H1 (cell line): ENCODE data around the gene HSH2D. TPM values are rescaled to one million over a fixed set of nuclear protein-coding genes. Genes with fewer than 3 reads are reported as not detected.

Experiments
- CTCF ChIA-PET: fragments of 300-600 bp; sonication (Branson Sonifier 250); formaldehyde crosslinking; loops from one replicate; lab custom pipeline; 2021; ENCODE audit not compliant: partially characterized antibody; lab: Charles Lee
- POLR2A ChIA-PET: fragments of 300-600 bp; sonication (Branson Sonifier 250); formaldehyde crosslinking; loops from one replicate; lab custom pipeline; 2021; ENCODE audit warnings: inconsistent platforms; ENCODE audit not compliant: partially characterized antibody; lab: Charles Lee
- DNase-seq, 2 experiments: peaks; one replicate each; pipeline versions ENCODE4 v3.0.0 to v3.0.0-alpha.2; 2010 to 2022; ENCODE audit warnings: low spot score in 2 of 2, low read depth in 1 of 2, mixed read lengths in 1 of 2
- FAIRE-seq: peaks from 2 replicates; lab custom pipeline; 2011; peaks lifted over from hg19 to GRCh38; lab: Jason Lieb, UNC
- H2AFZ ChIP-seq: 2 replicates; pipeline ENCODE4 v1.8.1; 2012; ENCODE audit warnings: low read length, inconsistent platforms
- H2AK5ac ChIP-seq: 2 replicates; pipeline ENCODE4 v1.6.1; 2013; ENCODE audit warnings: low read depth, low read length
- H2BK120ac ChIP-seq: replicated peaks from 2 replicates; pipeline ENCODE3; 2013; ENCODE audit warnings: low read depth, low read length, inconsistent platforms
- H2BK12ac ChIP-seq: 2 replicates; pipeline ENCODE4 v1.6.1; 2013; ENCODE audit warnings: low read depth, low read length
- H2BK15ac ChIP-seq: 2 replicates; pipeline ENCODE4 v1.6.1; 2013; ENCODE audit warnings: low read length
- H2BK20ac ChIP-seq: 2 replicates; pipeline ENCODE4 v1.6.1; 2013; ENCODE audit warnings: low read length
- H2BK5ac ChIP-seq: 2 replicates; pipeline ENCODE4 v1.6.1; 2013; ENCODE audit warnings: low read depth, low read length
- H3K14ac ChIP-seq: 2 replicates; pipeline ENCODE4 v1.6.1; 2013; ENCODE audit warnings: inconsistent platforms; ENCODE audit not compliant: insufficient read length
- H3K18ac ChIP-seq: 2 replicates; pipeline ENCODE4 v1.6.1; 2013; ENCODE audit warnings: low read length; ENCODE audit errors: extremely low read depth
- H3K23ac ChIP-seq: 2 replicates; pipeline ENCODE4 v1.6.1; 2013; ENCODE audit warnings: inconsistent platforms; ENCODE audit not compliant: insufficient read length
- H3K23me2 ChIP-seq: 2 replicates; pipeline ENCODE4 v1.6.1; 2013; ENCODE audit warnings: low read depth, low read length
- H3K27ac ChIP-seq: 2 replicates; pipeline ENCODE4 v1.6.1; 2011; ENCODE audit warnings: low read depth, low read length, inconsistent platforms
- H3K27me3 ChIP-seq, 4 experiments: replicated peaks in 1 of 4; 1 replicate in 1 of 4; 2 replicates in 3 of 4; pipeline versions ENCODE4 v1.6.1 to v1.8.1; 2011 to 2013; ENCODE audit warnings: low read length in 3 of 4, mild to moderate bottlenecking in 3 of 4, inconsistent platforms in 2 of 4, mixed read lengths in 2 of 4, moderate library complexity in 1 of 4; ENCODE audit not compliant: control insufficient read depth in 3 of 4, insufficient read depth in 3 of 4; ENCODE audit errors: extremely low read depth in 1 of 4
- H3K36me3 ChIP-seq, 4 experiments: 2 replicates each; pipeline versions ENCODE4 v1.6.1 to v1.8.1; 2011 to 2013; ENCODE audit warnings: mild to moderate bottlenecking in 4 of 4, low read length in 3 of 4, moderate library complexity in 2 of 4, control low read depth in 1 of 4, inconsistent platforms in 1 of 4; ENCODE audit not compliant: insufficient read depth in 4 of 4, control insufficient read depth in 2 of 4
- H3K4ac ChIP-seq: replicated peaks from 2 replicates; pipeline ENCODE3; 2013; ENCODE audit warnings: low read length, low read depth, mixed read lengths, inconsistent platforms; ENCODE audit not compliant: insufficient read length
- H3K4me1 ChIP-seq, 4 experiments: replicated peaks in 1 of 4; 1 replicate in 1 of 4; 2 replicates in 3 of 4; pipeline versions ENCODE4 v1.6.1 to v1.8.1; 2011 to 2013; ENCODE audit warnings: low read length in 3 of 4, inconsistent platforms in 2 of 4, mixed read lengths in 1 of 4; ENCODE audit not compliant: insufficient read depth in 4 of 4, control insufficient read depth in 3 of 4
- H3K4me2 ChIP-seq, 2 experiments: 2 replicates each; pipeline versions ENCODE4 v1.6.1 to v1.8.1; 2011 to 2013; ENCODE audit warnings: low read depth in 2 of 2, low read length in 2 of 2, control low read depth in 1 of 2, inconsistent platforms in 1 of 2, mild to moderate bottlenecking in 1 of 2; ENCODE audit not compliant: insufficient read depth in 1 of 2
- H3K4me3 ChIP-seq, 4 experiments: fragments of 200-600, 300-600 bp in 1 of 4; sonication (generic), shearing (Covaris generic), sonication (Bioruptor Twin) in 1 of 4; 2 replicates each; pipeline versions ENCODE4 v1.5.1 to v1.8.1; 2011 to 2016; ENCODE audit warnings: low read length in 4 of 4, low read depth in 3 of 4, control low read depth in 2 of 4, inconsistent platforms in 2 of 4, mild to moderate bottlenecking in 2 of 4, mixed read lengths in 1 of 4, moderate library complexity in 1 of 4; ENCODE audit not compliant: insufficient read depth in 2 of 4; ENCODE audit errors: extremely low read depth in 1 of 4
- H3K56ac ChIP-seq: replicated peaks from 2 replicates; pipeline ENCODE3; 2013; ENCODE audit warnings: low read depth, mild to moderate bottlenecking, mixed read lengths, low read length, inconsistent platforms; ENCODE audit not compliant: insufficient read length
- H3K79me1 ChIP-seq: 2 replicates; pipeline ENCODE4 v1.6.1; 2013; ENCODE audit warnings: low read depth, low read length, control low read depth
- H3K79me2 ChIP-seq, 2 experiments: 2 replicates each; pipeline versions ENCODE4 v1.6.1 to v1.8.1; 2012 to 2013; ENCODE audit warnings: low read length in 2 of 2, mild to moderate bottlenecking in 2 of 2, inconsistent platforms in 1 of 2; ENCODE audit not compliant: insufficient read depth in 2 of 2, control insufficient read depth in 1 of 2
- H3K9ac ChIP-seq, 4 experiments: replicated peaks in 1 of 4; 1 replicate in 1 of 4; 2 replicates in 3 of 4; pipeline versions ENCODE4 v1.6.1 to v1.8.1; 2011 to 2013; ENCODE audit warnings: low read depth in 3 of 4, low read length in 3 of 4, control low read depth in 2 of 4, mild to moderate bottlenecking in 2 of 4, moderate library complexity in 2 of 4, inconsistent platforms in 1 of 4; ENCODE audit errors: extremely low read depth in 1 of 4
- H3K9me3 ChIP-seq, 2 experiments: 2 replicates each; pipeline versions ENCODE4 v1.6.1 to v1.8.1; 2012 to 2013; ENCODE audit warnings: mild to moderate bottlenecking in 2 of 2, moderate library complexity in 2 of 2, control low read depth in 1 of 2, inconsistent platforms in 1 of 2, low read depth in 1 of 2, low read length in 1 of 2, mixed read lengths in 1 of 2; ENCODE audit not compliant: insufficient read depth in 2 of 2
- H4K20me1 ChIP-seq, 2 experiments: replicated peaks in 1 of 2; 2 replicates each; pipeline versions ENCODE3 to v1.8.1; 2011 to 2013; ENCODE audit warnings: inconsistent platforms in 2 of 2, low read length in 2 of 2, mild to moderate bottlenecking in 1 of 2; ENCODE audit not compliant: insufficient read depth in 2 of 2, control insufficient read depth in 1 of 2
- H4K5ac ChIP-seq: 2 replicates; pipeline ENCODE4 v1.6.1; 2013; ENCODE audit warnings: low read length, low read depth, mixed read lengths, inconsistent platforms; ENCODE audit not compliant: insufficient read length
- H4K8ac ChIP-seq: 2 replicates; pipeline ENCODE4 v1.8.0; 2013; ENCODE audit warnings: mild to moderate bottlenecking, moderate library complexity, low read length, inconsistent platforms; ENCODE audit not compliant: insufficient read depth; ENCODE audit errors: extremely low read depth
- H4K91ac ChIP-seq: replicated peaks from 2 replicates; pipeline ENCODE3; 2013; ENCODE audit warnings: low read length, mixed read lengths, inconsistent platforms; ENCODE audit not compliant: insufficient read length
- CTCF ChIP-seq, 3 experiments: IDR thresholded peaks; 1 replicate in 2 of 3; 2 replicates in 1 of 3; pipeline versions ENCODE4 v1.5.1 to v1.6.1; 2011; ENCODE audit warnings: low read length in 3 of 3, mild to moderate bottlenecking in 3 of 3, inconsistent platforms in 2 of 3, low read depth in 1 of 3, moderate library complexity in 1 of 3; ENCODE audit not compliant: insufficient read depth in 1 of 3; ENCODE audit errors: control extremely low read depth in 1 of 3
- PHF8 ChIP-seq: fragments of 200-600 bp; sonication (generic); conservative IDR thresholded peaks from 2 replicates; pipeline ENCODE4 v1.7.1; 2012; ENCODE audit warnings: low read depth, mild to moderate bottlenecking, inconsistent platforms, low read length, moderate library complexity
- POLR2AphosphoS5 ChIP-seq: IDR thresholded peaks from 2 replicates; pipeline ENCODE4 v1.6.1; 2011; ENCODE audit warnings: low read depth, low read length
- RAD21 ChIP-seq, 2 experiments: IDR thresholded peaks in 1 of 2; conservative IDR thresholded peaks in 1 of 2; 2 replicates each; pipeline ENCODE4 v1.6.1; 2011; ENCODE audit warnings: low read depth in 2 of 2, low read length in 2 of 2, improper control_type of control experiment in 1 of 2, inconsistent platforms in 1 of 2, mild to moderate bottlenecking in 1 of 2, moderate library complexity in 1 of 2
- RBBP5 ChIP-seq: IDR thresholded peaks from 2 replicates; pipeline ENCODE4 v1.7.1; 2012; ENCODE audit warnings: low read depth, mild to moderate bottlenecking, inconsistent platforms, low read length, moderate library complexity, borderline replicate concordance
- SAP30 ChIP-seq: fragments of 300-600 bp; sonication (generic); IDR thresholded peaks from 2 replicates; pipeline ENCODE4 v1.7.1; 2012; ENCODE audit warnings: low read length, moderate library complexity, mild to moderate bottlenecking, inconsistent platforms; ENCODE audit not compliant: insufficient read depth, insufficient replicate concordance
- WGBS, 2 experiments: shearing (Covaris generic) in 1 of 2; methylation state at CpG; one replicate each; pipeline versions ENCODE4 v1.1.6 to v1.1.7; 2013 to 2015; ENCODE audit warnings: low lambda C conversion rate in 2 of 2, mixed read lengths in 2 of 2, inconsistent platforms in 1 of 2, low coverage in 1 of 2, missing lambda C conversion rate in 1 of 2; ENCODE audit not compliant: insufficient replicate concordance in 2 of 2, insufficient coverage in 1 of 2, insufficient read length in 1 of 2; ENCODE audit errors: extremely low coverage in 1 of 2, missing lambda C conversion rate in 1 of 2; 5-methylcytosine and 5-hydroxymethylcytosine counted together
- polyA plus RNA-seq, 7 experiments: library from polyadenylated mRNA; depleted of rRNA in 3 of 7; stranded (reverse) in 5 of 7; unstranded in 2 of 7; fragments of >200 nt in 5 of 7; fragments of 200-250 nt in 2 of 7; gene quantifications; 1 replicate in 5 of 7; 2 replicates in 1 of 7; 4 replicates in 1 of 7; pipeline versions ENCODE4 v1.2.1 to v1.2.3, GENCODE V29; 2011 to 2013; ENCODE audit warnings: missing spikeins in 2 of 7, mixed read lengths in 2 of 7
- total RNA-seq: library from RNA; stranded (reverse); fragmentation: NEBNext Ultra II Directional; extraction: Animal tissue kit (Norgen Biotek cat#: 25700); gene quantifications from 2 replicates; pipeline ENCODE4 v1.2.1, GENCODE V29; 2021

HSH2D gene
- total and polyA plus RNA-seq, 2 of the 8 experiments (the other 6 are each of a cell fraction or from before 2014, with no cell fraction given): 0.67 to 1.6 TPM

GRCh38 chr19:16117594-16118033 lies 25.9 kb upstream of the HSH2D start:
- Histone ChIP-seq H3K56ac (no peak overlapping the region), H4K5ac (no peak overlapping the region), H3K27me3 (no peaks in the 10 kb centered on the region), H3K4ac (no peak overlapping the region), H3K14ac (no peak overlapping the region), H3K79me2 (peaks cover 6 to 38% of the 10 kb centered on the region in 2 experiments), H2BK120ac (no peak overlapping the region), H3K18ac (no peak overlapping the region), H3K23me2 (no peaks in the 10 kb centered on the region), H2BK20ac (no peak overlapping the region), H3K4me3 (no peak overlapping the region), H2BK15ac (no peak overlapping the region), H3K4me1 (peaks cover 0 to 3% (median under 1%) of the 10 kb centered on the region in 4 experiments; a peak in 4 of 7 replicates), H2BK5ac (no peak overlapping the region), H3K23ac (no peak overlapping the region), H2AFZ (no peak overlapping the region), H3K9ac (no peak overlapping the region), H3K36me3 (peaks cover 19 to 36% (median 30%) of the 10 kb centered on the region in 4 experiments), H3K79me1 (peaks cover 9% of the 10 kb centered on the region), H3K27ac (no peak overlapping the region), H2BK12ac (no peak overlapping the region), H3K4me2 (no peak overlapping the region), H4K20me1 (peaks cover 4 to 22% of the 10 kb centered on the region in 2 experiments), H4K91ac (no peak overlapping the region), H4K8ac (no peak overlapping the region), H2AK5ac (no peak overlapping the region), H3K9me3 (no peaks in the 10 kb centered on the region)
- ChIA-PET CTCF (interaction anchor here (0.6 to 2.2 kb wide), 12 partner anchors 14 to 258 kb away, joined by 3 to 6 read pairs (median 4); no protein-coding TSS in a partner anchor), POLR2A (interaction anchor here (0.6 to 1.5 kb wide), 6 partner anchors 18 to 51 kb away, joined by 3 to 8 read pairs (median 4); partner anchors contain the start of genes HSH2D and TPM4)
- 94% methylated on average over 11 of the region's 11 CpGs; no CpG with 5 or more reads in 1 of the 2 experiments for WGBS, 2 experiments
- no peak for DNase-seq
- no peak for FAIRE-seq
- no peak for TF ChIP-seq PHF8
- TF ChIP-seq RAD21 (IDR thresholded peaks at IDR 0.05 in 1 of 2, conservative IDR thresholded peaks at IDR 0.05 in 1 of 2; ENCODE audit: low read depth in 2 of 2, low read length in 2 of 2): peak; percentile 18 to 28; a peak in 3 of 4 replicates
- TF ChIP-seq POLR2AphosphoS5: 0 out of 2 replicates have a peak, but pooled peaks have one; percentile 18
- TF ChIP-seq CTCF (IDR thresholded peaks at IDR 0.05; ENCODE audit: control extremely low read depth in 1 of 3, insufficient read depth in 1 of 3, low read depth in 1 of 3, low read length in 3 of 3): peak; percentile 37 to 45 (median 39)
- TF ChIP-seq RBBP5: no peak
- TF ChIP-seq SAP30: no peak
